Glomerular visceral epithelial cell (primary cell): ENCODE results near the gene STOX2.

Source experiments
- DNase-seq: peaks from one replicate; pipeline ENCODE4 v3.0.0-alpha.2; 2016; ENCODE audit errors: extremely low spot score

The STOX2 gene

DNA sequence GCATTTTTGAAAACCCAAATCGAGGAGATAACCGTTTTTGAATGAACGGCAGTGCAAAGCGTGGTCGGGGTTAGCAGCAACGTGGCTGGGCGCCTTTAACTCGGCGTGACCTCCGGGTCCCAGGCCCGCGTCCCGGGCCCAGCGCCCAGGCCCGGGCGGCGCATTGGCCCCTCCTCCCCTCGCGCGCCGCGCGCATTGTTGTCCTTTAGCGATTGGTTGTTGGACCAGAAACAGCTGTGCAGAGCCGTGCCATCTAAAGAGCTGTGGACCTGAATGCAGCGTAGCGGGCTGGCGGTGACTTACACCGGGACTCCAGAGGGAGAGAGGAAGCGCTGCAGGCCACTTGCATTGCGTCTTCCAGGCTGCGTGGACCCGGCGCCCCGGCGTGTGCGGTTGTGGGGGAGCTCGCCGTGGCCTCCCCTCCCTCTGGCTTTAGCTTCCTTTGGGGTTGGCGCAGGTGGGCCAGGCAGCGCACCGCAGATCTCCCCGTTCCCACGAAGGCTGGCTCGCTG is at the start of gene STOX2:
Gene STOX2, plus strand, starts transcription at position 227 of the 512 bp plus-strand sequence. CDS start 1,484 bp downstream, outside the sequence.
- DNase-seq: peak; percentile 47

GRCh38 chr4:183855323-183856190 is 49.5 kb upstream of the STOX2 start:
- no peak for DNase-seq

DNA sequence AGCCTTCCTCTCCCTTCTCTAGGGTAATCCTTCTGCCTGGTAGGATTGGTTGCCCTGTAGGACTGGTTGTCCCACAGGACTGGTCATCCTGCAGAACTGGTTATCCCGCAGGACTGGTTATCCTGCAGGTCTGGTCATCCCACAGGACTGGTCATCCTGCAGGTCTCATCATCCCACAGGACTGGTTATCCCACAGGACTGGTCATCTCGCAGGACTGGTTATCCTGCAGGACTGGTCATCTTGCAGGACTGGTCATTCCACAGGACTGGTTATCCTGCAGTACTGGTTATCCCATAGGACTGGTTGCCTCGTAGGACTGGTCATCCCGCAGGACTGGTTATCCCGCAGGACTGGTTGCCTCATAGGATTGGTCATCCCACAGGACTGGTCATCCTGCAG is 48.1 kb upstream of the STOX2 start:
- DNase-seq: no peak

DNA sequence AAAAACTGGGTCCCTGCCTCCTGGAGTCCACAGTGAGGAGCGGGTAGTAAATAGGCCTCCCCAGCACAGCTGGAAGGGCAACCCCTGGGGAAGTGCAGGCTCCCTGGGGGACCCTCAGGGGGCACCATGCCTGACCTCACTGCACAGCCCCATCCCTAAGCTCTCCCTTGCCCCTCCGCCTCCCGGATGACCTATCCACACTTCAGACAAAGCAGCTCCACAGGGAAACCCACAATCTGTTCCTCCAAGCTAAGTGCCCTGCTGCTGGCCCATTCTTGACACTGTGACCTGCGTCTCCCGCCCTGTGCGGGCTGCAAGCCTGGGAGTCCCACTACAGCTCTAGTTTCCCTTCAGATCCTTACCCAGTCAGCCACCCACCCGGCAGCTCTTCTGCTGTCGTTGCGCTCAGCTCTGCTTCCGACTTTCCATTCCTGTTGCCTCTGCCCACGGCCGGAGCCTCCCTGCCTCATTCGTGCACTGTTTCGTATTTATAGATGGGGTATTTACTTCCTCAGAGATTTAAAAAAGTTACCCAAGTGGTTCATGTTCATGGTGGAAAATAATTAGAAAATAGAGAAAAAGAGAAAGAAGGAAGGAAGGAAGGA is 47.0 kb upstream of the STOX2 start:
- no peak for DNase-seq

DNA sequence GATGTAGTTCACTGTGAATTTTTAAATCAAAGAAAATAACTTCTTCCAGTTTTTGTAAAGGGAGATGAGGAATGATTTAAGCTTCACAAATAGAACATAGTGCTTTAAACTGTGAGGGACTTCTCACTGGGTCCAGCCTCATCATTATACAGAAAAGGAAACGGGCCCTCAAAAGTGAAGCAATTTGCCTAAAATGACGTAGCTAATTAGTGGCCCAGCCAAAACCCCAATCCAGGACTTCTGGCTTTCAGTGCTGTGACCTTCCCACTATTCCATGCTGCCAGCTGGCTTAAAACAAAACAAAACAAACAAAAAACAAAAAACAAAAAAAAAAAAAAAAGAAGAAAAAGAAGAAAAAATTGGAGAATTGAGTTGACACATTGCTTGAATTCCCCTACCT is 45.0 kb upstream of the STOX2 start:
- no peak for DNase-seq

DNA sequence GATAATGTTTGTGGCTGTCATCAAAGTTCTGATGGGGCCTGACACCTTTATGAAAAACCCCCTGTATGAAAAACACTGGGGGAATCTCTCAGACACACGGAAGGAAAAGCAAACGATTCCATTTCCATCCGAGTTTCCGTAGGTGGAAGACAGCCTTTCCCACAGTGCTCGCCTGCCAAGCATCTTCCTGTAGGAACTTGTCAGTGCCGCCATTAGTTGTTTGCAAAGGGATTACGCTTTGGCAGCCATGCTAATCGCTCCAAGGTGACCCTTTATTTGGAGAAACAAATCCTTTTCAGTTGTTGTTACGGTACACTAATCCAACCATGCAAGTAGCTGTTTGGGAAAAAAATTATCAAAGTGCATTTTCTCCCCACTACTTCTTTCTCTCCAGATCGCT is 44.4 kb upstream of the STOX2 start:
- DNase-seq: no peak

DNA sequence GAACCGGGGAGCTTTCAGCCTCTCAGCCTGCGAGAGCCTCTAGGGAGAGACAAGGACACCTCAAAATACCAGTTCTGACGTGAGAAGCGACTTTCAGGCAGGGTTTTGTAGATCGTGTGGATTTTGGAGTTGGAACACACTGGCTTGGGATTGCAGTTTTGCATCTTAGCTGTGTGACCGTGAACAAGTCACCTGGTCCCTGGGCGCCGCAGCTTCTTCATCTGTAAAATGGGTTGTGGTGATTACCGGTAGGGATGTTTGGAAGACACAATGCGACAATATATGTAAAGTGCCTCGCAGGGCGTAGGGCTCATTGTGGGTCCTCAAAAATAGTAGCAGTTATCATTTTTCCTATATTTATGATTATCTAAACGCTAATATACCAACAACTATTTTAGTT is 43.7 kb upstream of the STOX2 start:
- no peak for DNase-seq

- no peak for DNase-seq
These were observed 41.8 kb upstream of the STOX2 start for GRCh38 chr4:183863155-183863825.

DNA sequence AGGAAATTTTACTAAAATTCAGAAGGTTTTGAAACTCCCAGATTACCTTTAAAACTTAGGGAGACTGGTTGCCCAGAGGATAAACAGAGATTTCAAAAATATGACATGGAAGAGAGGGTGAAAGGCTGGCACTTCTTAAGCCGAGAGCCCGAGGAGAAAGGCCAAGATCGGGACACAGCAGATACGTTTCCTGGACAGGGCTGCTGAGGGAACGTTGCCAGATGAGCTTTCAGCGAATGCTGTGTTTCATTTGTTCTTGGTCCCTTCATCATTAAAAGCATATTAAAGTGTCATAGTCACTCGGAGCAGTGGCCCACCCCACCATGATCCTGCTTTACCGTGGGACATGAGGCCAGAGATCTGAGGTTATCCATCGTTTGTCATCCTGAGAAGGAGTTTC is 37.9 kb upstream of the STOX2 start:
- no peak for DNase-seq

- no peak for DNase-seq
These were observed 34.1 kb upstream of the STOX2 start for GRCh38 chr4:183870997-183871396.

DNA sequence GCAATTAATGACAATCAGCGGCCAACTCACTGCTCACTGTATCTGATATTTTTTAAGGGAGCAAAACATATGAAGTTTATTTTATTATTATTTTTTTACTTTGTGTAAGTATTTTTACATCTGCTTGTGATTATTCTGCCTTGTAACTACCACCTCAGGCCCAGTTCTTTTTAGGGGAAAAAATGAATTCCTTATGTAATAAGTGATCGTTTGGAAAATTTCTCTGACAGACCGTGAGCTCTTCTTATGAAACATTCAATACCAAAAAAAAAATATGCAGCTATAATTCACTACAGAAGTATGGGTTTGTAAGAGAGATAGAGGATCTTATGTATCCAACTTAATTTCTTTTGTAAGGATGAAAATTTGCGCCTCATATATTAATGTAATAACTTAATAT is 33.5 kb upstream of the STOX2 start:
- DNase-seq: no peak

GRCh38 chr4:183872531-183872930 is 32.6 kb upstream of the STOX2 start:
- DNase-seq: no peak

GRCh38 chr4:183873409-183874185 is 31.5 kb upstream of the STOX2 start:
- DNase-seq: peak; percentile 61

DNA sequence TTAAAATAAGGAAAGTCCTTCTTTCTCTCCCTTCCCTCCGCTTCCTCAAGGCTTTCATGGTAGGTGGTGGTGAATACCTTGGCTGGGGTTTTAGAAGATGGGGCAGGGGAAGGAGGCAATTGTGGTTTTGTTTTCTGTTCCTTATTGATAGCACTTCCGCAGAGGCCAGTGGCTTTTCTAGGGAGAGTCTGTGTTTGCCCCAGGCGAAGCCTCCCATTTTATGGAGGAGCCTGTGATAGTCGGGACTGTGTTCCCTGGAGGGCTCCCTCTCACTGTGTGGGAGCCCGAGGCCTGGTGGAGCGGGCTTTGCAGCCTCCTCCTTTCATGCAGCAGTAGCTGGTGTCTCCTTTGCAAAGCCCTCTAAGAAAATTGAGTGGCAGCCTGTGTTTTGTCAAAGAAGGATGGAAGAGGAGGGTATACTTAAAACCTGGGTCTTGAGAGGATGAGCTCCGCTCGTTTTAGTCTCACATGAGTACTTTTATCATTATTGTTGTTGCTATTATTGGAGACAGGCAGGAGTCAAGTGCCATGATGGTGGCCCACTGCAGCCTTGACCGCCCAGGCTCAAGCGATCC is 29.8 kb upstream of the STOX2 start:
- no peak for DNase-seq

GRCh38 chr4:183876268-183876934 is 28.7 kb upstream of the STOX2 start:
- peak; percentile 96 for DNase-seq

- no peak for DNase-seq
These were observed 26.7 kb upstream of the STOX2 start for GRCh38 chr4:183878251-183878970.

DNA sequence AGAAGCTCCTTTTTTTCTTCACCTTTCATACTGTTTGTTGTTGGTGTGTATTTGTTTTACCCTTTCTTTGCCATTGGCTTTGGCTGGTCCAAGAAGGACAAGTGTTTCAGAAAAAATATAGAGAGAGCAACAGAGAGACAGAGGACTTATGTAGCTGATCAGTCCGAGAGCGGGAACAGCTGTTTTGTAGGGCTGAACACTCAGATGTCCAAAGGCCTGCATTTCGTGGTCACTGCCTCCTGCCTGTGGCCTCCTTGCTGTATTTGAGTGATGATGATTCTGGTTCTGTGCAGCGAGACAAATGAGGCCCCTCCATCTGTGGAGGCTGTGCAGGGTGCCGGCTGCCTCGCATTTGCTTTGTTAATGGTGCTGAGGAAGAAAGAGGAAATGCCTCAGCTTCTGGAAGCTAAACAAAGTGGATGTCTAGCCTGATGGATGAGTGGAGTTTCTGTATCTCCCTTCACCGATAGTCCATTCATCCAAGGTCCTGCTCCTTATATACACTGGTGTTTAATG is 19.8 kb upstream of the STOX2 start:
- no peak for DNase-seq

GRCh38 chr4:183887351-183887750 is 17.8 kb upstream of the STOX2 start:
- no peak for DNase-seq

- no peak for DNase-seq
These were observed 16.5 kb upstream of the STOX2 start for GRCh38 chr4:183888564-183888963.

GRCh38 chr4:183889190-183889589 is 15.9 kb upstream of the STOX2 start:
- no peak for DNase-seq
